ENCODE data around the gene OR8B2. TPM values are rescaled to one million over a fixed set of nuclear protein-coding genes. Genes with fewer than 3 reads are reported as not detected.

OR8B2 gene
- polyA plus RNA-seq, 1 of the 3 experiments (the other 2 are of a cell fraction) = not detected

DNA sequence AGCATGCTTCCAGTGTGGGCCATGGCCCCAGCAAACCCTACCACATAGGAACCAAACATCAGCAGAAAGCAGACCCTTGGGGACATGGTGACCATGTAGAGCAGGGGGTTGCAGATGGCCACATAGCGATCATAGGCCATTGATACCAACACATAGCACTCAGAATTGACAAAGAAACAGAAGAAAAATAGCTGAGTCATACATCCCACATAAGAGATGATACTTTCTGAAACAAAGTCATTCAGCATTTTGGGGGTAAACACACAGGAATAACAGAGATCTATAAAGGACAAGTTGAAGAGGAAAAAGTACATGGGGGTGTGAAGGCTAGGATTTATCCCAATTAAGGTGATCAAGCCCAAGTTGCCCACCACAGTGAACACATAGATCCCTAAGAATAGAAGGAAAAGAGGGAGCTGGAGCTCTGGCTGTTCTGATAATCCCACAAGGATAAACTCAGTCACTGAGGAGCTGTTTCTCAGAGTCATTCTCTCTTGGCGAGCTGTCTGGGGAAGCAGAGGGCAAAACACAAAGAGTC lies 40.2 kb upstream of the OR8B2 start, which contains the start of gene OR8B4:
Gene OR8B4, minus strand, starts transcription at position 488 of the 538 bp plus-strand sequence. Its CDS starts 0 bp downstream, at position 488.
- Histone ChIP-seq H3K27ac (ENCODE audit: low read depth in 2 of 2, low read length in 1 of 2) (no peak within 1 kb of the TSS), H3K4me3 (ENCODE audit: low read depth in 2 of 2, low read length in 1 of 2) (no peak within 1 kb of the TSS), H3F3A (replicated peaks; ENCODE audit: insufficient read depth) (no peaks in the 10 kb centered on the region), H2AFZ (ENCODE audit: low read depth) (no peak within 1 kb of the TSS), H3K36me3 (replicated peaks in 1 of 2; ENCODE audit: control insufficient read depth in 1 of 2, insufficient read depth in 2 of 2, low read length in 1 of 2) (no peaks in the 10 kb centered on the region), H3K4me2 (no peak within 1 kb of the TSS), H3K27me3 (ENCODE audit: insufficient read depth) (no peaks in the 10 kb centered on the region), H3K9ac (no peak within 1 kb of the TSS), H3K79me2 (ENCODE audit: insufficient read depth) (no peaks in the 10 kb centered on the region), H3K9me3 (no peaks in the 10 kb centered on the region), H3K4me1 (ENCODE audit: control insufficient read depth in 1 of 2, insufficient read depth in 2 of 2, low read depth in 1 of 2, low read length in 1 of 2) (no peaks in the 10 kb centered on the region), H3K9me2 (no peaks in the 10 kb centered on the region), H4K20me1 (ENCODE audit: insufficient read depth) (no peaks in the 10 kb centered on the region)
- POLR2A ChIA-PET = no interaction called here
- CTCF ChIA-PET = no interaction called here
- no peak for DNase-seq
- WGBS (ENCODE audit: low lambda C conversion rate) = 0% methylated on average over 2 of the region's 2 CpGs
- TF ChIP-seq YY1 (IDR thresholded peaks at IDR 0.05; ENCODE audit: low read depth) = no peak
- no peak for TF ChIP-seq RFX5 (IDR thresholded peaks at IDR 0.05; ENCODE audit: low read length)
- no peak for TF ChIP-seq RCOR1 (IDR thresholded peaks at IDR 0.05; ENCODE audit: low read length)
- TF ChIP-seq ELF1 (IDR thresholded peaks at IDR 0.05) = no peak
- TF ChIP-seq POLR2AphosphoS5 (IDR thresholded peaks at IDR 0.05; ENCODE audit: low read depth, low read length) = no peak
- TF ChIP-seq RXRA (IDR thresholded peaks at IDR 0.05; ENCODE audit: borderline replicate concordance, low read depth) = no peak
- TF ChIP-seq FOXM1 (IDR thresholded peaks at IDR 0.05; ENCODE audit: low read depth) = no peak
- TF ChIP-seq FOSL2 (IDR thresholded peaks at IDR 0.05; ENCODE audit: borderline replicate concordance, low read depth) = no peak
- no peak for TF ChIP-seq EP300 (IDR thresholded peaks at IDR 0.05; ENCODE audit: borderline replicate concordance in 1 of 2, low read depth in 1 of 2, low read length in 1 of 2)
- TF ChIP-seq, protein P1, sequence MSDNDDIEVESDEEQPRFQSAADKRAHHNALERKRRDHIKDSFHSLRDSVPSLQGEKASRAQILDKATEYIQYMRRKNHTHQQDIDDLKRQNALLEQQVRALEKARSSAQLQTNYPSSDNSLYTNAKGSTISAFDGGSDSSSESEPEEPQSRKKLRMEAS (IDR thresholded peaks at IDR 0.05; ENCODE audit: low read depth) = no peak
- TF ChIP-seq MXI1 (IDR thresholded peaks at IDR 0.05; ENCODE audit: low read depth, low read length) = no peak
- TF ChIP-seq, protein P2, sequence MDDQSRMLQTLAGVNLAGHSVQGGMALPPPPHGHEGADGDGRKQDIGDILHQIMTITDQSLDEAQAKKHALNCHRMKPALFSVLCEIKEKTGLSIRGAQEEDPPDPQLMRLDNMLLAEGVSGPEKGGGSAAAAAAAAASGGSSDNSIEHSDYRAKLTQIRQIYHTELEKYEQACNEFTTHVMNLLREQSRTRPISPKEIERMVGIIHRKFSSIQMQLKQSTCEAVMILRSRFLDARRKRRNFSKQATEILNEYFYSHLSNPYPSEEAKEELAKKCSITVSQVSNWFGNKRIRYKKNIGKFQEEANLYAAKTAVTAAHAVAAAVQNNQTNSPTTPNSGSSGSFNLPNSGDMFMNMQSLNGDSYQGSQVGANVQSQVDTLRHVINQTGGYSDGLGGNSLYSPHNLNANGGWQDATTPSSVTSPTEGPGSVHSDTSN (IDR thresholded peaks at IDR 0.05) = no peak
- no peak for TF ChIP-seq MEF2A (IDR thresholded peaks at IDR 0.05; ENCODE audit: borderline replicate concordance, low read depth)
- TF ChIP-seq, protein P3, sequence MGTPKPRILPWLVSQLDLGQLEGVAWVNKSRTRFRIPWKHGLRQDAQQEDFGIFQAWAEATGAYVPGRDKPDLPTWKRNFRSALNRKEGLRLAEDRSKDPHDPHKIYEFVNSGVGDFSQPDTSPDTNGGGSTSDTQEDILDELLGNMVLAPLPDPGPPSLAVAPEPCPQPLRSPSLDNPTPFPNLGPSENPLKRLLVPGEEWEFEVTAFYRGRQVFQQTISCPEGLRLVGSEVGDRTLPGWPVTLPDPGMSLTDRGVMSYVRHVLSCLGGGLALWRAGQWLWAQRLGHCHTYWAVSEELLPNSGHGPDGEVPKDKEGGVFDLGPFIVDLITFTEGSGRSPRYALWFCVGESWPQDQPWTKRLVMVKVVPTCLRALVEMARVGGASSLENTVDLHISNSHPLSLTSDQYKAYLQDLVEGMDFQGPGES (IDR thresholded peaks at IDR 0.05; ENCODE audit: low read depth, low read length) = no peak
- no peak for TF ChIP-seq NRF1 (IDR thresholded peaks at IDR 0.05; ENCODE audit: low read depth, low read length)
- no peak for TF ChIP-seq TCF12 (IDR thresholded peaks at IDR 0.05)
- TF ChIP-seq, protein P4, sequence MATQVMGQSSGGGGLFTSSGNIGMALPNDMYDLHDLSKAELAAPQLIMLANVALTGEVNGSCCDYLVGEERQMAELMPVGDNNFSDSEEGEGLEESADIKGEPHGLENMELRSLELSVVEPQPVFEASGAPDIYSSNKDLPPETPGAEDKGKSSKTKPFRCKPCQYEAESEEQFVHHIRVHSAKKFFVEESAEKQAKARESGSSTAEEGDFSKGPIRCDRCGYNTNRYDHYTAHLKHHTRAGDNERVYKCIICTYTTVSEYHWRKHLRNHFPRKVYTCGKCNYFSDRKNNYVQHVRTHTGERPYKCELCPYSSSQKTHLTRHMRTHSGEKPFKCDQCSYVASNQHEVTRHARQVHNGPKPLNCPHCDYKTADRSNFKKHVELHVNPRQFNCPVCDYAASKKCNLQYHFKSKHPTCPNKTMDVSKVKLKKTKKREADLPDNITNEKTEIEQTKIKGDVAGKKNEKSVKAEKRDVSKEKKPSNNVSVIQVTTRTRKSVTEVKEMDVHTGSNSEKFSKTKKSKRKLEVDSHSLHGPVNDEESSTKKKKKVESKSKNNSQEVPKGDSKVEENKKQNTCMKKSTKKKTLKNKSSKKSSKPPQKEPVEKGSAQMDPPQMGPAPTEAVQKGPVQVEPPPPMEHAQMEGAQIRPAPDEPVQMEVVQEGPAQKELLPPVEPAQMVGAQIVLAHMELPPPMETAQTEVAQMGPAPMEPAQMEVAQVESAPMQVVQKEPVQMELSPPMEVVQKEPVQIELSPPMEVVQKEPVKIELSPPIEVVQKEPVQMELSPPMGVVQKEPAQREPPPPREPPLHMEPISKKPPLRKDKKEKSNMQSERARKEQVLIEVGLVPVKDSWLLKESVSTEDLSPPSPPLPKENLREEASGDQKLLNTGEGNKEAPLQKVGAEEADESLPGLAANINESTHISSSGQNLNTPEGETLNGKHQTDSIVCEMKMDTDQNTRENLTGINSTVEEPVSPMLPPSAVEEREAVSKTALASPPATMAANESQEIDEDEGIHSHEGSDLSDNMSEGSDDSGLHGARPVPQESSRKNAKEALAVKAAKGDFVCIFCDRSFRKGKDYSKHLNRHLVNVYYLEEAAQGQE (IDR thresholded peaks at IDR 0.05; ENCODE audit: low read depth, low read length) = no peak

Data from SK-N-SH (cell line).